HEK293T (cell line): ENCODE data around the gene ESD.
A peak's percentile ranks its signal among the peaks of the same experiment; 100 is the strongest.

Source experiments
- CTCF ChIA-PET: fragments of 350-600 bp; formaldehyde crosslinking; extraction: SDS; loops from one replicate; lab custom pipeline; 2021; ENCODE audit warnings: antibody characterized with exemption, inconsistent platforms; lab: Yijun Ruan, JAX
- POLR2A ChIA-PET: fragments of 350-600 bp; formaldehyde crosslinking; extraction: SDS; loops from one replicate; lab custom pipeline; 2020; ENCODE audit warnings: antibody characterized with exemption, inconsistent platforms; lab: Yijun Ruan, JAX
- DNase-seq: peaks from one replicate; pipeline ENCODE4 v3.0.0; 2012; ENCODE audit warnings: mixed read lengths; ENCODE audit errors: extremely low spot score
- ARNT ChIP-seq: fragments of 450-650 bp; IDR thresholded peaks from 2 replicates; pipeline ENCODE4 v1.6.1; 2017; ENCODE audit warnings: mild to moderate bottlenecking
- BHLHE40 ChIP-seq: fragments of 450-650 bp; IDR thresholded peaks from 2 replicates; pipeline ENCODE4 v1.6.1; 2016; ENCODE audit warnings: mild to moderate bottlenecking, moderate library complexity, borderline replicate concordance
- CTBP1 ChIP-seq: fragments of 450-650 bp; IDR thresholded peaks from 2 replicates; pipeline ENCODE4 v1.6.1; 2016; ENCODE audit warnings: borderline replicate concordance
- ELF4 ChIP-seq: fragments of 450-650 bp; IDR thresholded peaks from 2 replicates; pipeline ENCODE4 v1.6.1; 2017; ENCODE audit warnings: antibody characterized with exemption
- FOXA1 ChIP-seq: fragments of 450-650 bp; IDR thresholded peaks from 2 replicates; pipeline ENCODE4 v1.6.1; 2016; ENCODE audit warnings: mild to moderate bottlenecking
- FOXK2 ChIP-seq: fragments of 450-650 bp; IDR thresholded peaks from 2 replicates; pipeline ENCODE4 v1.6.1; 2016; ENCODE audit warnings: mild to moderate bottlenecking
- FOXM1 ChIP-seq: fragments of 450-650 bp; IDR thresholded peaks from 2 replicates; pipeline ENCODE4 v1.6.1; 2017; ENCODE audit warnings: mild to moderate bottlenecking, borderline replicate concordance
- HDGF ChIP-seq: fragments of 450-650 bp; IDR thresholded peaks from 2 replicates; pipeline ENCODE4 v1.6.1; 2017; ENCODE audit warnings: antibody characterized with exemption, borderline replicate concordance
- L3MBTL2 ChIP-seq: fragments of 450-650 bp; conservative IDR thresholded peaks from 2 replicates; pipeline ENCODE4 v1.6.1; 2016; ENCODE audit warnings: mild to moderate bottlenecking
- LEF1 ChIP-seq: fragments of 450-650 bp; IDR thresholded peaks from 2 replicates; pipeline ENCODE4 v1.6.1; 2017; ENCODE audit warnings: mild to moderate bottlenecking, borderline replicate concordance
- NFRKB ChIP-seq: fragments of 450-650 bp; IDR thresholded peaks from 2 replicates; pipeline ENCODE4 v1.6.1; 2016; ENCODE audit warnings: mild to moderate bottlenecking, moderate library complexity
- SP1 ChIP-seq: fragments of 450-650 bp; IDR thresholded peaks from 2 replicates; pipeline ENCODE4 v1.6.1; 2017
- SUZ12 ChIP-seq: fragments of 450-650 bp; IDR thresholded peaks from 2 replicates; pipeline ENCODE4 v1.6.1; 2016; ENCODE audit warnings: mild to moderate bottlenecking
- TARDBP ChIP-seq: fragments of 450-650 bp; IDR thresholded peaks from 2 replicates; pipeline ENCODE4 v1.6.1; 2016
- ZNF384 ChIP-seq: fragments of 450-650 bp; IDR thresholded peaks from 2 replicates; pipeline ENCODE4 v1.6.1; 2016
- TF ChIP-seq, protein P1 (sequence below): fragments of 450-650 bp; IDR thresholded peaks from 2 replicates; pipeline ENCODE4 v1.6.1; 2016

ESD gene

DNA sequence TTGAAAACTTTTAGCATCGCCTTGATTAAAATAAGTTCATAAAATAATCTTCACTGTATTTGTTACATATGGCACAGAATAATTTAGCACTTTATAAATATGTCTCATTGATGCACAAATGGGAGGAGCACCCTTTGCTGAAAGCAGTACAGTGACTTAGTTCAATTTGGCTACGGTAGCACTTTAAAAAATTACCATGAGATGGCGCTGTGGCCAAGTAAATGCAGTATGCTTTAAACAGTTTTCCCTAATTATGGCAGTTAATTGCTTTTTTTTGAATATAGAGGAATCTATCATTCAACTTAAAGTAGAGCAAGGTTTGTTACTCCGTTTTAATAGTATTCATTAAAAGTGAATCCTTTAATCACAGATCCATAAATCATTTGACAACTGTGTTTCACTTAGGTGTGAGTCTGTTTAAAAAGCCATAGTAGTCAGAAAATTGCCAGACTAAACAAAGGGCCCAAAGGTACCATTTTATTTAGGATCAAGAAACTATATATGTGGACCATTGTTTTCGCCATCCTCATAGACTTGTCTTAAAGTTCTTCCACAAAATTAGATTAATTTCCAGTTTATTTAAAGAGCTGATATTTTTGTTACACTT is 34.7 kb upstream of the ESD start:
- TF ChIP-seq SP1 (no peak), ARNT (no peak)
- TF ChIP-seq, protein P1, sequence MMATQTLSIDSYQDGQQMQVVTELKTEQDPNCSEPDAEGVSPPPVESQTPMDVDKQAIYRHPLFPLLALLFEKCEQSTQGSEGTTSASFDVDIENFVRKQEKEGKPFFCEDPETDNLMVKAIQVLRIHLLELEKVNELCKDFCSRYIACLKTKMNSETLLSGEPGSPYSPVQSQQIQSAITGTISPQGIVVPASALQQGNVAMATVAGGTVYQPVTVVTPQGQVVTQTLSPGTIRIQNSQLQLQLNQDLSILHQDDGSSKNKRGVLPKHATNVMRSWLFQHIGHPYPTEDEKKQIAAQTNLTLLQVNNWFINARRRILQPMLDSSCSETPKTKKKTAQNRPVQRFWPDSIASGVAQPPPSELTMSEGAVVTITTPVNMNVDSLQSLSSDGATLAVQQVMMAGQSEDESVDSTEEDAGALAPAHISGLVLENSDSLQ: peak; percentile 15; the same call in 1 of the 2 replicates
- DNase-seq: peak; percentile 38
- ChIA-PET CTCF (no interaction called here), POLR2A (no interaction called here)

DNA sequence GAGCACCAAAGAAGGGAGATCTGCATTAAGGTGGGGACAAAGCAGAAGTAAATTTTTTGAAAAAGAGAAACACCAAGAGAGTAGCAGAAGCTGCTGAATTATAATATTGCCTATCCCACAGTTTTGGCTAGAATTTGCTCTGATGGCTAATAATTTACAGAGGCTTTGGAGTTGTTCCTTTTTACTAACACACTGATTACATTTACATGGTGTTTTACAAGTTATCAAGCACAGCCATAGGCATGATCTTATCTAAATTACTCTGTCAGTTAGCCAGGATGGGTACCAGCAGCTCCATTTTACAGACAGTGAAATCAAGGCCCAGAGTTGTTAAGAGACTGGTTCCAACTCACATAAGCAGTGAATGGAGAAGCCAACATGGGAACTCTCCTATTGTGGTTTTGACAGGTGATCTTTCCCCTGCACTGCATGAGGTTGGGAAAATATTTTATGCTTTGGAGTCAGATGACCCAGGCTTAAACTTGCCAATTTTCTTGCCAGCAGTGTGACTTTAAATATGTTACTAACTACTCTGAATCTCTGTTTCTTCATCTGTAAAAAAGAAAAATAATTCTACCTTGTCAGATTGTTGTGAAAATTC is 33.5 kb upstream of the ESD start:
- CTCF ChIA-PET: no interaction called here
- TF ChIP-seq BHLHE40 (no peak), LEF1 (no peak), HDGF (no peak), ARNT (no peak), SP1 (no peak), NFRKB (no peak), CTBP1 (no peak), ELF4 (no peak), FOXA1 (no peak), SUZ12 (no peak), TARDBP (no peak), FOXK2 (no peak), FOXM1 (no peak), L3MBTL2 (no peak), ZNF384 (no peak)
- TF ChIP-seq, protein P1: no peak
- no peak for DNase-seq
- POLR2A ChIA-PET: no interaction called here

DNA sequence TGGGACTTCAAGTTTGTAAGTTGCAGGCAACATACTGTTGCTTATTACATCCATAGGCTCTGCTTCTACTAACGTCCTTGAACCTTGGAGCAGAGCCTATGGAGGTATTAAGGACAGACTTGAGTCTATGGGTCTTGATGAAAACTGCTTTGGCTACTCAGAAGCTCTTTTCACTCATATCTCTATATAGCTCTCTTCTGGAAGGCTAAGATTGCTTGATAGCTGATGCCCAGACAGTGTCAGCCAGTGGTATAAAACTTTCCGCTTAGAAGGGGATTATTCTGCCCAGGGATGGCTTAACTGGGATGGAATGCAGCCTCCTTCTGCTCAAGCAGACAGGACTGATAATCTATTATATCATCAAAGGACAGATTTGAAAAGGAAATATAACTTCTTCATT is 25.6 kb upstream of the ESD start:
- ChIA-PET CTCF (no interaction called here), POLR2A (no interaction called here)
- no peak for TF ChIP-seq SP1
- TF ChIP-seq, protein P1: no peak
- no peak for TF ChIP-seq CTBP1
- no peak for TF ChIP-seq HDGF
- TF ChIP-seq ZNF384: no peak
- TF ChIP-seq FOXK2: no peak
- no peak for TF ChIP-seq LEF1
- no peak for TF ChIP-seq TARDBP
- TF ChIP-seq BHLHE40: no peak
- no peak for TF ChIP-seq L3MBTL2
- TF ChIP-seq FOXM1: no peak
- no peak for TF ChIP-seq ELF4
- TF ChIP-seq NFRKB: no peak
- TF ChIP-seq FOXA1: no peak
- no peak for TF ChIP-seq ARNT
- no peak for TF ChIP-seq SUZ12
- no peak for DNase-seq

DNA sequence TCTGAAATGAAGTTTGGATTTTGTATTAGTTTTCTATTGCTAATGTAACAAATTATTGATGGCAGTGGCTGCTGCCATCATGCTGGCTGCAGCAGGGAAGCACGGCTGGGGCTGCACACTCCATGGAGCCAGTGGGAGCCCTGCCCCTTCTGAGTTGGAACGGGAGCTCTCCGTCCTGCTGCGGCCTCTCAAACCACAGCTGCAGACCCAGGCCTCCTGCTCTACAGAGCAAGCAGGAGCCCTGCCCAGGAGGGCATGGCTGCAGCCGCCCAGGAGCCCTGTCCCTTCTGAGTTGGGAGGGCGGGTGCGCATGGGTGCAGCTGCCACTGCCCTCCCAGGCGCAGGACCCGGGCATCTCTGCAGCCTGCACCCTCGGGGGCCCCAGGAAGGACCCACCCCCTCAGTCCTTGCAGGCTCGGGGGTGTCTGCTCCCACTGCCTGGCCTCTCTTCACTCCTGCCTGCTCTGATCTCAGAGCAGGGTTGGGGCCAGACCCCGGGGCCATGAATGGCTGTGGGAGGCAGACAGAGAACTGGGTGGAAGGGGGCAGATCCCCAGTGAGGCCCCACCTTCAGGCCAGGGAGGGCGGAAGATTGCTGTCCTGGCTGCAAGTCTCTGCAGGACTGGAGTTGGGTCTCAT is 21.0 kb upstream of the ESD start:
- CTCF ChIA-PET: no interaction called here
- TF ChIP-seq ZNF384 (no peak), SP1 (no peak), BHLHE40 (no peak), CTBP1 (no peak)
- no peak for DNase-seq
- POLR2A ChIA-PET: no interaction called here

DNA sequence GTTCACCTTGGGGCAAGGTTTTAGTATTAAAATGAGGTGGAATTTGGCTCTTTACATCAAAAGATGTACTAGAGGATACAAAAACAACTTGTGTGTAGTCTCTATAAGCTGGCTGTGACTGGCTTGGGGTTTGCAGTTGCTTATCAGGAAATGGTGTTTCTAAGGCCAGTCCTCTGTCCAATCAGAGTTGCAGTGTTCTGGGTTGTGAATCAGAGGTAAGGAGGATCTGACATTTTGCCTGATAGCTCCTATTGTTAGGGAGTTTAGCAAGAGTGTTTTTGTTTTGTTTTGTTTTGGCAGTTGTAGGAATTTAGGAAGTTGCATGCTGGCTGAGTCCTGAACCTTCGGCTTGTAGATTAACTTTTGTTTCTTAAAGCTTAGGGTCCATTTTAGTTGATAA is 20.1 kb upstream of the ESD start:
- ChIA-PET POLR2A (no interaction called here), CTCF (no interaction called here)
- no peak for DNase-seq
- TF ChIP-seq ARNT (no peak), LEF1 (no peak), L3MBTL2 (no peak), FOXA1 (no peak), ELF4 (no peak), FOXK2 (no peak), SUZ12 (no peak), CTBP1 (no peak), ZNF384 (no peak)

DNA sequence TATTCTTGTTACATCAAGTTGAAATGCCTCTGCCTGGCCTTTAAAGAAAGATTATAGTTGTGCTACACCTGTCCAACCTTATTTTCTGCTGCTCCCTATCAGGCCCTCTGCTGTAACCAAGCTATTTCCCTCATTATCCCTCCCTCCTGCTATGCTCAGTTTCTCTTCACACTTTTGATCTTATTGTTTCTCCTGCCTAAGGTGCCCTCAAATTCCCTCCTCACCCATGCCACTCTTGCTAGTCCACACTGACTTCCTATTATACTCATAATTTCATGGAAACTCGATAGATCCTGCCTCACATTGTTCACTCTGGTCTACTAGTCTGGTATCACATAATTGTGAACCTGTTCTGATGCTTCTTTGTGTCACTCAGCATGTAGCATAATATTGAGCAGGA is 19.4 kb upstream of the ESD start:
- TF ChIP-seq ELF4 (no peak), FOXA1 (no peak), ARNT (no peak), BHLHE40 (no peak), NFRKB (no peak), HDGF (no peak), FOXM1 (no peak), SP1 (no peak), FOXK2 (no peak), CTBP1 (no peak), LEF1 (no peak), SUZ12 (no peak), L3MBTL2 (no peak), TARDBP (no peak)
- TF ChIP-seq, protein P1: no peak
- ChIA-PET CTCF (no interaction called here), POLR2A (no interaction called here)
- no peak for DNase-seq
